ENCODE results near the gene TRAF5.

The TRAF5 gene

DNA sequence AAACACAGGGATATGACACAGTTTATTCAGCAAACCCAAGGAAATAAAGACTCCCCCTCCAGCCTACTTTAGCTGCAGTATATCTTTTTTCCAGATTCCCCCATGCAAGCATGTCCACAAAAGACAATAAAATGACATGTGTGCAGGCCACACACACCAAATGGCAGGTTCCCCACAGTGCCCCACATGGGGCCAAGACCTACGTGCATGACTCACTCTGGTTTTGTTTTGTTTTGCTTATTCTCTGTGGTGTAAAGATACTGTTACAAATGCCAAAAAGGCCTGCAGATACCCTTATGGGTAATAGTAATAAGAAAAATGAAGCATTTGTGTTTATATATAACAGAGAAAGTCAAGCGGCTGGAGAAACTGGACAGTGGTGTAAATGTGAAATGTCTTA, 93.8 kb downstream of the TRAF5 start:
- DNase-seq, result no peak

DNA sequence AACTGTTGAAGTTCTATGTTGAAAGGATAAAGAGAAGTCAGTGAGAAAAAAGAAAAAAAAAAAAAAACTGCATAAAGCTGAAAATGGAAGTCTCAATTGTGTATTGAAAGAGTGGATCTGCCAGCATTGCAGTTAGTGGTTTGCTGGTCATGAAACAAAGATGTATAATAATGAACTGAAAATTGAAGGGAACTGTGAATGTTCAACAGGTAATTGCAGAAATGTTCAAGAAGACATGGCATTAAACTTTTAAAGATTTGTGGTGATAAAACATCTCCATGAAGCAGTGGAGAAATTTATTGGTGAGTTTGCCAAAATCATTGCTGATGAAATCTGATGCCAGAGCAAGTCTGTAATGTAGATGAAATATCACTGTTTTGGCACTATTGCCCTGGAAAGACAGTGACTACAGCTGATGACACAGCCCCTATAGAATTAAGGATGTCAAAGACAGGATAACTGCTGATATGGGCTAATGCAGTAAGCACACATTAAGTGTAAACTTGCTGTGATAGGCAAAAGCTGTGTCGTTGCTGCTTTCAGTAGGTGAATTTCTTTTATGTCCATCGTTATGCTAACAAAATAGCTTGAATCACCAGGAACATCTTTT, 94.3 kb downstream of the TRAF5 start:
- DNase-seq, result no peak

- DNase-seq, result no peak
Measured at GRCh38 chr1:211424018-211424417, 97.4 kb downstream of the TRAF5 start.
